Cardiac muscle cell (in vitro differentiated cells and primary cell): ENCODE results near the gene NEK5. TPM values are rescaled to one million over a fixed set of nuclear protein-coding genes. Genes with fewer than 3 reads are reported as not detected.

Experiments
- DNase-seq, 2 donors: peaks; one replicate each; pipeline versions ENCODE4 v3.0.0 to v3.0.0-alpha.2; 2010 to 2017; ENCODE audit warnings: low read depth in 1 of 2, low spot score in 1 of 2
- H3K27ac ChIP-seq: fragments of 200-600 bp; sonication (generic); 2 replicates; pipeline ENCODE4 v1.5.1; 2016
- H3K27me3 ChIP-seq: fragments of 200-600 bp; sonication (generic); 2 replicates; pipeline ENCODE4 v1.6.0; 2016; ENCODE audit warnings: control low read depth
- H3K36me3 ChIP-seq: fragments of 200-600 bp; sonication (generic); 2 replicates; pipeline ENCODE4 v1.5.1; 2016; ENCODE audit warnings: control low read depth
- H3K4me1 ChIP-seq: fragments of 200-600 bp; sonication (generic); 2 replicates; pipeline ENCODE4 v1.8.1; 2017; ENCODE audit warnings: low read depth, mild to moderate bottlenecking, mixed run types
- H3K4me3 ChIP-seq: fragments of 200-600 bp; sonication (generic); 2 replicates; pipeline ENCODE4 v1.5.1; 2016; ENCODE audit warnings: mild to moderate bottlenecking
- H3K9me3 ChIP-seq: fragments of 200-600 bp; sonication (generic); 2 replicates; pipeline ENCODE4 v1.5.1; 2017; ENCODE audit warnings: low read depth, mild to moderate bottlenecking, control low read depth
- polyA plus RNA-seq: library from polyadenylated mRNA; unstranded; fragments of >200 nt; fragmentation: Nextera tagmentation; extraction: Ambion mirVana; gene quantifications from 2 replicates; pipeline ENCODE4 v1.2.1, GENCODE V29; 2016
- total RNA-seq: library from RNA; depleted of rRNA; stranded (reverse); fragments of >200 nt; gene quantifications from 2 replicates; pipeline ENCODE4 v1.2.3, GENCODE V29; 2016
- TF ChIP-seq, protein P1 (sequence below): IDR thresholded peaks from 2 replicates; pipeline ENCODE4 v1.5.1; 2012; ENCODE audit warnings: low read depth, mild to moderate bottlenecking, low read length

NEK5 gene
- total and polyA plus RNA-seq, 2 experiments from 2014 or later: 0.33 to 0.34 TPM

DNA sequence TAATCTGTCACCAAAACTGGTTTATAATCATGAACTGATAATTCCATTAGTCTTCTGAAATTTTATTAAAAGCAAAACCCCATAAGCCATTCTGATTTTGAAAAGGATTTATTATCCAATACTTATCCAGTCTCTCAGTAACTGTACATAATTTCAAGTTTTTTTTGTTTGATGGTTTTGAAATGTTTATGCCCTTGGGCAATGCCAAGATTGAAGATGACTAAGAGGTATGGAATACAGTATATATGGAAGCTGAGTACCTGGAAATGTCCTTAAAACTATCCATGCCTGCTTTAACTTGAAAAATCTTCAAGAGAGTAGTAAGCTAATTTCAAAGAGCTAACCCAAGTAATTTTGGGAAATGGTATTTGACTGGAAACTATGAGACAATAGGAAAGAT is 1.8 kb upstream of the NEK5 start:
- Histone ChIP-seq H3K9me3 (no peaks in the 10 kb centered on the region), H3K27ac (no peak overlapping the region), H3K36me3 (peaks cover 12% of the 10 kb centered on the region), H3K27me3 (no peaks in the 10 kb centered on the region), H3K4me3 (no peak overlapping the region), H3K4me1 (no peaks in the 10 kb centered on the region)
- DNase-seq: no peak
- TF ChIP-seq, protein P1, sequence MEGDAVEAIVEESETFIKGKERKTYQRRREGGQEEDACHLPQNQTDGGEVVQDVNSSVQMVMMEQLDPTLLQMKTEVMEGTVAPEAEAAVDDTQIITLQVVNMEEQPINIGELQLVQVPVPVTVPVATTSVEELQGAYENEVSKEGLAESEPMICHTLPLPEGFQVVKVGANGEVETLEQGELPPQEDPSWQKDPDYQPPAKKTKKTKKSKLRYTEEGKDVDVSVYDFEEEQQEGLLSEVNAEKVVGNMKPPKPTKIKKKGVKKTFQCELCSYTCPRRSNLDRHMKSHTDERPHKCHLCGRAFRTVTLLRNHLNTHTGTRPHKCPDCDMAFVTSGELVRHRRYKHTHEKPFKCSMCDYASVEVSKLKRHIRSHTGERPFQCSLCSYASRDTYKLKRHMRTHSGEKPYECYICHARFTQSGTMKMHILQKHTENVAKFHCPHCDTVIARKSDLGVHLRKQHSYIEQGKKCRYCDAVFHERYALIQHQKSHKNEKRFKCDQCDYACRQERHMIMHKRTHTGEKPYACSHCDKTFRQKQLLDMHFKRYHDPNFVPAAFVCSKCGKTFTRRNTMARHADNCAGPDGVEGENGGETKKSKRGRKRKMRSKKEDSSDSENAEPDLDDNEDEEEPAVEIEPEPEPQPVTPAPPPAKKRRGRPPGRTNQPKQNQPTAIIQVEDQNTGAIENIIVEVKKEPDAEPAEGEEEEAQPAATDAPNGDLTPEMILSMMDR: no peak

DNA sequence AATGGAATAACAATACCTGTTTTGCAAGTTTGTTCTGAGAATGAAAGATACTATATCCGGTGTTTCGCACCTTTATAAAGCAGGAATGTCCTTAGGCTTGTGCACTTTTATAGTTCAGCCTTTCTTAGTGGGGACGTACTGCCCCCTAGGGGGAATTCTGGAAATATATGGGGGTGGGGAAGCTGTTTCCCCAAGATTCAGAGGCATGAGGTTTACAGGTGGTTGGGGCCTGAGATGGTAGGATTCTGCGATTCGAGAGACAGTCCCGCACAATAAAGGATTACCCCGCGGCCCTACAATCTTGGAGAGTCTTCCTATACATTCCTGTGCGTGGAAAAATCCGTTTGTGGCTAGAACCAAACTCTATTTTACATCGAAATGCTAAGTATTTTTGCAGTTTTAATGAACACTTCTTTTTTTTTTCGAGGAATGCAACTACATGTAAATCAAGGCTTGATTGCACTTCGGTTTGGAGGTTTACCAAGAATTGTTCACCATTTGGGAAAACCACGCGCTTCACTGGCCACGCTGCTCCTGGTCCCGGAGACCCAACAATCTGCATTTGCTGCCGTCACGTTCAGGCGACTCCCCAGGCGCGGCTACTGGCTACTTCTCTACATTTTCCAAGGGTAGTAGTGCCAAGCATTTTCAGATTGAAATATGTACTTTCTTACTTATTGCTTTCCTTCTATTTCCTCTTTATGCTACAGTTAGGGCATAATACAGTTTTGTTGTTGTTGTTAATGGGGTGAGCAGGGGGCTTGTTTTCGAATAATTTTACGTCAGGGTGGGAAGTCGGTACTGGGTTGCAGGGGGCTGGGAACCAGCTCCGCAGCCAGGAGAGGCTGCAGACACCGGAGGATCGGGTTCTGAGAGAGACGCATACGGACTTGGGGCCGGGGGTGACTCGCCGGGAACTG is 830 bp downstream of the NEK5 start:
- Histone ChIP-seq H3K4me3 (peak overlapping the region; percentile 64), H3K27me3 (no peaks in the 10 kb centered on the region), H3K4me1 (no peaks in the 10 kb centered on the region), H3K27ac (no peak overlapping the region), H3K36me3 (peaks cover 5% of the 10 kb centered on the region), H3K9me3 (no peaks in the 10 kb centered on the region)
- TF ChIP-seq, protein P1: peak; percentile 79
- peak; percentile 65 to 70 for DNase-seq

DNA sequence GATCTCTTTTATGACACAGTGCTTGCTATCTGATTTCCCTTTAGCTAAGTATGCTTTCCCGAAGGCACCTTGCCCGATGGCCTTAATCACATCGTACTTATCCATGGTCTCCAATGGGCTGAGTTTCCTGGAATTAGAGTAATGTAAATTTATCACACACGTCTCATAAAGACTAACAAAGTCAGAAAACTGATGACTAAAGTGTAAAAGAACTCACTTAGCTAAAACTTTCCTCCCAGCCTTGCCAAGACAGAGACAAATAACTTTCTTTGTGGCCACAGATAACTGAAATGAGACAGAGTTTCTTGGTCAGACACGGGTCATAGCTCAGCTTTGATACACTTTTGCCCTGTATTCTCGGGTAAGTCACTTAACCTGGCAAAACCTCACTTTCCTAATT is 1.5 kb downstream of the NEK5 start:
- TF ChIP-seq, protein P1: no peak
- peak in 1 of 2 donors; percentile 55 for DNase-seq
- Histone ChIP-seq H3K4me3 (no peak overlapping the region), H3K9me3 (no peaks in the 10 kb centered on the region), H3K27me3 (no peaks in the 10 kb centered on the region), H3K27ac (no peak overlapping the region), H3K4me1 (no peaks in the 10 kb centered on the region), H3K36me3 (no peaks in the 10 kb centered on the region)

DNA sequence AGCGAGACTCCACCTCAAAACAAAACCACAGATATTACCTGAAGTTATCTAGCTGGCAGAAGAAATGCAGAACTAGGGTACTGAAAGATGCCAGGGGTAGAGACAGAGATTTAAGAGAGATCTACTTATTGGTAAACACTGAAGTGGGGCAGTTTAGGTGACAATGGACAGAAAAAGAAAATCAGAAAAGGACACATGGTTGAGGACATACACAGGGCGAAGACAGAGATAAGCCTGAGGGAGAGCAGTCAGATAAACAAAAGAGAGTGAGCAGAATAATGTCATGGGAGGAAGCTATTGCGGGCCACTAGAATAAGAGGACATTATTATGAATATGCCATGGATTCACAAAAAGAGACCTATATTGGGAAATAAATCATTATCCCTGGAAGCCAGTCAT is 3.3 kb downstream of the NEK5 start:
- DNase-seq: no peak
- Histone ChIP-seq H3K27ac (no peak overlapping the region), H3K27me3 (no peaks in the 10 kb centered on the region), H3K4me3 (no peak overlapping the region), H3K36me3 (no peaks in the 10 kb centered on the region), H3K9me3 (no peaks in the 10 kb centered on the region), H3K4me1 (no peaks in the 10 kb centered on the region)
- TF ChIP-seq, protein P1: no peak

DNA sequence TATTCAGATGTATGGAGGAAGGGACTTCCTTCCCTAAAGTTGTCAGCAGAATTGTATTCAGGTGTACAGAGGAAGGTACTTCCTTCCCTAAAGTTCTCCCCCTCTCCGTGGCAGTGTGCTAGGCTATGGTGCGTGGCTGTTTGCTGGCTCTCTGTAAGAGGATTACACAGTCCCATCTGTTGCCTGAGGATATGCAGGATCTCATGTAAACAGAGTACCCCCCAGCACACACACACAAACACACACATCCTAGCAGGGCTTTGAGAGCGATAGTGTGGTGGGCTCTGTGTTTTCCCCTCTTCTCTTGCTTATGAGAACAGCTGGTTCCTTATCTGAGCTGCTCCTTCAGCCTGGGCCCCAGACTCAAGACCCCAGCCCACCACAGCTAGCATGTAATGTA is 10.3 kb downstream of the NEK5 start:
- no peak overlapping the region for H3K4me3 ChIP-seq
- no peaks in the 10 kb centered on the region for H3K9me3 ChIP-seq
- H3K27ac ChIP-seq: no peak overlapping the region
- TF ChIP-seq, protein P1: no peak
- H3K36me3 ChIP-seq: no peaks in the 10 kb centered on the region
- no peaks in the 10 kb centered on the region for H3K27me3 ChIP-seq
- no peaks in the 10 kb centered on the region for H3K4me1 ChIP-seq
- no peak for DNase-seq
